Measurements from ENCODE around the gene TFRC.
"Not testable (repeated sequence)": the region's sequence is repeated elsewhere in the genome, so short reads cannot be mapped to it uniquely, and the experiment has no call there.

The TFRC gene

GRCh38 chr3:196002721-196003120, 79.2 kb downstream of the TFRC start:
- DNase-seq, result not testable (repeated sequence)

GRCh38 chr3:196001240-196001639, 80.7 kb downstream of the TFRC start:
- DNase-seq, result not testable (repeated sequence)

GRCh38 chr3:196000360-196000950, 81.4 kb downstream of the TFRC start:
- DNase-seq, result not testable (repeated sequence)

- no peak for DNase-seq
Measured at GRCh38 chr3:195999896-196000295, 82.0 kb downstream of the TFRC start.

All from SHP77 treated with DMSO at 0.1 percent for 48 hours (cell line).